HCT116 (cell line): ENCODE data around the gene AARS1. TPM values are rescaled to one million over a fixed set of nuclear protein-coding genes. Genes with fewer than 3 reads are reported as not detected.

Experiments
- ATAC-seq: fragments of 200-7000 bp; cut with Tn5 transposase; 2 replicates; pipeline ENCODE4 v1.9.1; 2020; ENCODE audit warnings: mild to moderate bottlenecking, moderate library complexity
- BruUV-seq: library from RNA; stranded (reverse); fragments of 400-500 nt; replicated peaks from 2 replicates; lab custom pipeline; 2021; lab: Mats Ljungman, UMichigan
- CTCF ChIA-PET: fragments of 300-600 bp; sonication (Branson Sonifier 250); formaldehyde crosslinking; loops from one replicate; lab custom pipeline; 2021; ENCODE audit warnings: antibody characterized with exemption; lab: Charles Lee
- POLR2A ChIA-PET: fragments of 300-600, 350-600 bp; sonication (Branson Sonifier 250); formaldehyde crosslinking; loops from one replicate; lab custom pipeline; 2021; ENCODE audit warnings: antibody characterized with exemption; lab: Charles Lee
- RAD21 ChIA-PET, 2 experiments: fragments of 300-600 bp; sonication (Branson Sonifier 250); formaldehyde crosslinking; loops; one replicate each; lab custom pipeline; 2023; ENCODE audit warnings: low total read pairs in 2 of 2; ENCODE audit not compliant: uncharacterized antibody in 2 of 2, unreplicated experiment in 2 of 2, low non-redundant PET in 1 of 2; lab: Charles Lee
- DNase-seq: peaks from one replicate; pipeline ENCODE4 v3.0.0-alpha.2; 2010; ENCODE audit warnings: low read depth, low spot score
- H2AFZ ChIP-seq: fragments of 200-600 bp; shearing (Covaris generic), sonication (generic); 2 replicates; pipeline ENCODE4 v1.6.1; 2017; ENCODE audit warnings: low read depth, mixed run types, mixed read lengths, antibody characterized with exemption, low read length; ENCODE audit not compliant: poor library complexity, severe bottlenecking
- H3K27ac ChIP-seq: 2 replicates; pipeline ENCODE4 v1.5.1; 2012; ENCODE audit warnings: low read depth, low read length
- H3K27me3 ChIP-seq: fragments of 200-600 bp; sonication (generic); 2 replicates; pipeline ENCODE4 v1.6.1; 2016; ENCODE audit warnings: mixed run types, low read length, mixed read lengths; ENCODE audit not compliant: insufficient read depth
- H3K36me3 ChIP-seq, 2 experiments: fragments of 200-500 bp in 1 of 2; fragments of 200-600 bp in 1 of 2; sonication (Bioruptor generic) in 1 of 2; sonication (generic) in 1 of 2; 2 replicates each; pipeline versions ENCODE4 v1.5.1 to v1.6.1; 2014 to 2016; ENCODE audit warnings: low read length in 2 of 2, inconsistent platforms in 1 of 2, mixed read lengths in 1 of 2, mixed run types in 1 of 2; ENCODE audit not compliant: insufficient read depth in 2 of 2, control insufficient read depth in 1 of 2
- H3K4me1 ChIP-seq, 2 experiments: fragments of 200-600 bp in 1 of 2; sonication (generic) in 1 of 2; 2 replicates each; pipeline versions ENCODE4 v1.5.1 to v1.6.1; 2012 to 2017; ENCODE audit warnings: low read length in 2 of 2, inconsistent platforms in 1 of 2, mild to moderate bottlenecking in 1 of 2, mixed read lengths in 1 of 2, mixed run types in 1 of 2, moderate library complexity in 1 of 2; ENCODE audit not compliant: insufficient read depth in 2 of 2, control insufficient read depth in 1 of 2
- H3K4me2 ChIP-seq: fragments of 200-600 bp; sonication (generic); 2 replicates; pipeline ENCODE4 v1.6.1; 2017; ENCODE audit warnings: mixed run types, low read length, mixed read lengths
- H3K4me3 ChIP-seq, 2 experiments: fragments of 200-600 bp in 1 of 2; sonication (generic) in 1 of 2; replicated peaks in 1 of 2; 2 replicates each; pipeline ENCODE4 v1.5.1; 2011 to 2016; ENCODE audit warnings: low read length in 2 of 2, control low read depth in 1 of 2, low read depth in 1 of 2, mild to moderate bottlenecking in 1 of 2, mixed read lengths in 1 of 2, mixed run types in 1 of 2
- H3K79me2 ChIP-seq: fragments of 200-600 bp; sonication (generic); 2 replicates; pipeline ENCODE4 v1.6.1; 2017; ENCODE audit warnings: mild to moderate bottlenecking, mixed run types, low read length, moderate library complexity, mixed read lengths; ENCODE audit not compliant: insufficient read depth
- H3K9ac ChIP-seq: fragments of 200-600 bp; sonication (generic); 2 replicates; pipeline ENCODE4 v1.6.1; 2016; ENCODE audit warnings: low read length, mixed read lengths
- H3K9me2 ChIP-seq: fragments of 200-600 bp; sonication (generic), shearing (Covaris generic); 2 replicates; pipeline ENCODE4 v1.6.1; 2017; ENCODE audit warnings: mixed run types, mild to moderate bottlenecking, moderate library complexity; ENCODE audit not compliant: insufficient read depth
- H3K9me3 ChIP-seq, 2 experiments: fragments of 200-500 bp in 1 of 2; fragments of 200-600 bp in 1 of 2; sonication (Bioruptor generic) in 1 of 2; sonication (generic) in 1 of 2; 2 replicates each; pipeline ENCODE4 v1.6.1; 2014 to 2017; ENCODE audit warnings: low read length in 2 of 2, mixed read lengths in 2 of 2, inconsistent platforms in 1 of 2, low read depth in 1 of 2, mild to moderate bottlenecking in 1 of 2, mixed run types in 1 of 2, moderate library complexity in 1 of 2; ENCODE audit not compliant: control insufficient read depth in 1 of 2, insufficient read depth in 1 of 2
- H4K20me1 ChIP-seq: fragments of 200-600 bp; sonication (generic), shearing (Covaris generic); 2 replicates; pipeline ENCODE4 v1.6.1; 2017; ENCODE audit warnings: mixed run types, mild to moderate bottlenecking, moderate library complexity; ENCODE audit not compliant: insufficient read depth
- ATF3 ChIP-seq: IDR thresholded peaks from 2 replicates; pipeline ENCODE4 v1.6.1; 2012
- CEBPB ChIP-seq: IDR thresholded peaks from 2 replicates; pipeline ENCODE4 v1.6.1; 2012; ENCODE audit warnings: low read depth
- CTCF ChIP-seq, 3 experiments: fragments of 200-600 bp in 1 of 3; sonication (generic) in 1 of 3; IDR thresholded peaks in 2 of 3; conservative IDR thresholded peaks in 1 of 3; 2 replicates each; pipeline ENCODE4 v1.5.1; 2012 to 2017; ENCODE audit warnings: low read depth in 2 of 3, low read length in 2 of 3, antibody characterized with exemption in 1 of 3, borderline replicate concordance in 1 of 3, control low read depth in 1 of 3, mild to moderate bottlenecking in 1 of 3, mixed read lengths in 1 of 3, mixed run types in 1 of 3, moderate library complexity in 1 of 3; ENCODE audit not compliant: insufficient read depth in 1 of 3
- EGR1 ChIP-seq: IDR thresholded peaks from 2 replicates; pipeline ENCODE4 v1.6.1; 2012; ENCODE audit warnings: low read depth
- ELF1 ChIP-seq: IDR thresholded peaks from 2 replicates; pipeline ENCODE4 v1.6.1; 2012; ENCODE audit warnings: low read depth, borderline replicate concordance
- EZH2 ChIP-seq: fragments of 200-600 bp; sonication (generic); IDR thresholded peaks from 2 replicates; pipeline ENCODE4 v1.6.1; 2017; ENCODE audit warnings: antibody characterized with exemption, mixed run types
- JUND ChIP-seq: IDR thresholded peaks from 2 replicates; pipeline ENCODE4 v1.6.1; 2012
- MAX ChIP-seq: IDR thresholded peaks from 2 replicates; pipeline ENCODE4 v1.6.1; 2012
- POLR2A ChIP-seq: IDR thresholded peaks from 2 replicates; pipeline ENCODE4 v1.7.0; 2011; ENCODE audit warnings: borderline replicate concordance; ENCODE audit not compliant: insufficient read depth, insufficient read length; ENCODE audit errors: extremely low read depth
- RAD21 ChIP-seq: IDR thresholded peaks from 2 replicates; pipeline ENCODE4 v1.6.1; 2012; ENCODE audit warnings: low read depth, mild to moderate bottlenecking
- REST ChIP-seq: IDR thresholded peaks from 2 replicates; pipeline ENCODE4 v1.6.1; 2012; ENCODE audit warnings: low read depth
- SIN3A ChIP-seq: IDR thresholded peaks from 2 replicates; pipeline ENCODE4 v1.6.1; 2012; ENCODE audit warnings: low read depth
- SP1 ChIP-seq: IDR thresholded peaks from 2 replicates; pipeline ENCODE4 v1.6.1; 2012; ENCODE audit warnings: low read depth
- SRF ChIP-seq: IDR thresholded peaks from 2 replicates; pipeline ENCODE4 v1.6.1; 2012; ENCODE audit warnings: low read depth
- TCF7L2 ChIP-seq: IDR thresholded peaks from 2 replicates; pipeline ENCODE4 v1.7.0; 2011; ENCODE audit warnings: borderline replicate concordance, inconsistent platforms; ENCODE audit not compliant: insufficient read depth, insufficient read length; ENCODE audit errors: extremely low read depth
- YY1 ChIP-seq: IDR thresholded peaks from 2 replicates; pipeline ENCODE4 v1.6.1; 2011; ENCODE audit warnings: low read length, low read depth, moderate library complexity, mild to moderate bottlenecking; ENCODE audit not compliant: insufficient replicate concordance; ENCODE audit errors: extremely low read depth
- ZBTB33 ChIP-seq: IDR thresholded peaks from 2 replicates; pipeline ENCODE4 v1.6.1; 2011; ENCODE audit warnings: mild to moderate bottlenecking, low read length, moderate library complexity; ENCODE audit not compliant: insufficient replicate concordance; ENCODE audit errors: extremely low read depth
- ZFX ChIP-seq: fragments of 450-650 bp; IDR thresholded peaks from 2 replicates; pipeline ENCODE4 v1.6.1; 2017
- intact Hi-C: fragments of 100-400 bp; cut with micrococcal nuclease; formaldehyde crosslinking; loops from 2 replicates; pipeline ENCODE4 v1.10.0; 2022
- total RNA-seq: library from RNA; stranded (reverse); gene quantifications from one replicate; pipeline ENCODE4 v1.2.1, GENCODE V29; 2021; ENCODE audit not compliant: unreplicated experiment

Gene AARS1
- total RNA-seq, 1 experiment from 2014 or later, result 215 TPM

GRCh38 chr16:70302745-70303144 is 13.4 kb upstream of the AARS1 start:
- H3K4me2 ChIP-seq, result no peak overlapping the region
- no peaks in the 10 kb centered on the region for H3K9me2 ChIP-seq
- ChIA-PET POLR2A (no interaction called here), RAD21 (no interaction called here), CTCF (no interaction called here)
- TF ChIP-seq YY1 (no peak), SIN3A (no peak), ELF1 (no peak), CEBPB (no peak), EZH2 (no peak), ZBTB33 (no peak), JUND (no peak), REST (no peak), CTCF (IDR thresholded peaks at IDR 0.05 in 2 of 3, conservative IDR thresholded peaks at IDR 0.05 in 1 of 3; ENCODE audit: borderline replicate concordance in 1 of 3, insufficient read depth in 1 of 3, low read depth in 2 of 3, low read length in 2 of 3) (no peak), EGR1 (no peak), POLR2A (no peak), SRF (no peak), ZFX (no peak), TCF7L2 (no peak), SP1 (no peak), MAX (no peak), RAD21 (no peak), ATF3 (no peak)
- peaks cover 74% of the 10 kb centered on the region for H3K79me2 ChIP-seq
- H3K27ac ChIP-seq, result no peak overlapping the region
- H3K27me3 ChIP-seq, result no peaks in the 10 kb centered on the region
- DNase-seq (no peak), ATAC-seq (no peak)
- peaks cover 0 to 5% of the 10 kb centered on the region in 2 experiments; a peak in 1 of 4 replicates for H3K9me3 ChIP-seq
- no peaks in the 10 kb centered on the region for H4K20me1 ChIP-seq
- peaks cover 0 to 4% of the 10 kb centered on the region in 2 experiments; a peak in 1 of 4 replicates for H3K36me3 ChIP-seq
- no peak overlapping the region for H2AFZ ChIP-seq
- no TSS peak for BruUV-seq
- no peak overlapping the region for H3K4me3 ChIP-seq
- no peak overlapping the region for H3K9ac ChIP-seq
- intact Hi-C loops, result no loop called here
- H3K4me1 ChIP-seq, result peaks cover 15 to 21% of the 10 kb centered on the region in 2 experiments
